Prostate gland (tissue), 2 donors: ENCODE data around the gene LDLRAD4.

Experiments
- CTCF ChIP-seq, 4 experiments: fragments of 200-600 bp in 2 of 4; fragments of 450-650 bp in 2 of 4; sonication (generic) in 2 of 4; IDR thresholded peaks; 1 replicate in 3 of 4; 2 replicates in 1 of 4; pipeline ENCODE4 v1.5.1; 2016 to 2019; ENCODE audit warnings: antibody characterized with exemption in 4 of 4, mild to moderate bottlenecking in 2 of 4, moderate library complexity in 2 of 4
- POLR2A ChIP-seq: fragments of 450-650 bp; IDR thresholded peaks from one replicate; pipeline ENCODE4 v1.6.1; 2016; ENCODE audit warnings: antibody characterized with exemption, mild to moderate bottlenecking

GRCh38 chr18:13460946-13461345 lies 242.4 kb downstream of the LDLRAD4 start:
- TF ChIP-seq CTCF (IDR thresholded peaks at IDR 0.05) = no peak
- TF ChIP-seq POLR2A = no peak
